Ureter (tissue), 1 donor: Measurements from ENCODE around the gene BEST1. TPM values are rescaled to one million over a fixed set of nuclear protein-coding genes. Genes with fewer than 3 reads are reported as not detected.
"Not testable (repeated sequence)": the region's sequence is repeated elsewhere in the genome, so short reads cannot be mapped to it uniquely, and the experiment has no call there.

Experiments used
- DNase-seq: peaks from one replicate; pipeline ENCODE4 v3.0.0-alpha.2; 2020; ENCODE audit warnings: low spot score
- total RNA-seq: library from RNA; stranded (reverse); gene quantifications from one replicate; pipeline ENCODE4 v1.2.4, GENCODE V29; 2023
- donor health status: DM: yes; HTN: yes; CAD: no.

The BEST1 gene
- total RNA-seq, 1 donor from 2014 or later = 9.4 TPM

DNA sequence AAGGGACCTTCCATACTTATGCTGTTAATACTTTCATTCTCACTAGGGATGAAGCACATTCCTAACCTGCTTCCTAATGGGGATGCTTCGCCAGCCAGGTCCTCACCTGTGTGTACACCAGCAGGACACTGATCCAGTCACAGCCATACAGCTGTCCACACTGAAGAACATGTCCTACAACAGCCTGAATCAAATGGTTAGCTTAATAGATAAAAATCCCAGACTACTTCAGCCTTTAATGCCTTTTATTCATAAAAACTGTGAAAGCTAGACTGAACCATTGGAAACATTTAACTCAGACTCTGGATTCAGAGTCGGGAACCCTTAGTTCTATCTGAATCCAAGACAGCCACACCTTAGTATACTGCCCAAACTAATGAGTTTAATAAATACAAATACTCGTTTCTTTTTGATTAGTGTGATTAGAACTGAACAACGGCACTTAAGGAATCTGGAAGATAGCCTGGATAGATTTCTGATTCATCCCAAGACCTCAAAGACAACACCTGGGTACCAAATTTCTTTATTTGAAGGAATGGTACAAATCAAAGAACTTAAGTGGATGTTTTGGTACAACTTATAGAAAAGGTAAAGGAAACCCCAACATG lies 14.0 kb downstream of the BEST1 start:
- no peak for DNase-seq

DNA sequence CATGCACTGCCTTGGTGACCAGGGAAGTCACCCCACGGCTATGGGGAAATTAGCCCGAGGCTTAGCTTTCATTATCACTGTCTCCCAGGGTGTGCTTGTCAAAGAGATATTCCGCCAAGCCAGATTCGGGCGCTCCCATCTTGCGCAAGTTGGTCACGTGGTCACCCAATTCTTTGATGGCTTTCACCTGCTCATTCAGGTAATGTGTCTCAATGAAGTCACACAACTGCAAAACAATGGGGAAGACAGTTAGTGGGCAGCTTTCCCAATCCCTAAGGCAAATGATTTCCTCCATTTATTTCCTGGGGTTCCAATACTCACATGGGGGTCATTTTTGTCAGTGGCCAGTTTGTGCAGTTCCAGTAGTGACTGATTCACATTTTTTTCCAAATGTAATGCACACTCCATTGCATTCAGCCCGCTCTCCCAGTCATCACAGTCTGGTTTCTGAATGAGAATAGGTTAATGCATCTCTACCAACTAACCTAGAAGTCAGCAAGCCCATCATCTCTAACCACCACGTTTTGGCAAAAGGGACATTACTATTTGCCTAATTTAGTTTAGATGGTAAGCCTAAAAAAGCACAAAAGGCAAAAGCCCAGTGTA lies 14.6 kb downstream of the BEST1 start:
- DNase-seq = not testable (repeated sequence)

DNA sequence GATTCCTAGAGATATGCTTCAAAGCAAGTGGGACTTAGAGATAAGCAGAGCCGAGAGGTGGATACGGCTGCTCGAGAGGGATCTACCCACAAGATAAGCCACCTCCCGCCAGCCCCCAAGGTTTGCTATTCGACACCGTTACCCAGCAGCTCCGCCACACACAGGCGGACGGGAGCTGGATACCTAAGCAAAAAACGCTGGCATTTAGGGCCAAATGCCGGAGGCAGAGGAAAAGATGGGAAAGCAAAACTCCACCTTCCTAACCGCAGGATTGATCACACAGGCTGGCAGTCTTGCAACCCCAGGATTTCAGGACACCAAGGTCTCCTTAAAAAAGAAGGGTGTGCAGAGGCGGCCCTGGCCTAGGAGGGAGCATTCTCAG lies 16.6 kb downstream of the BEST1 start:
- DNase-seq = peak; percentile 50

- peak; percentile 95 for DNase-seq
These were observed 17.2 kb downstream of the BEST1 start, which contains the start of gene FTH1 for GRCh38 chr11:61967116-61967923. Gene FTH1, minus strand, starts transcription at chr11:61967634. Its CDS starts 209 bp downstream, at chr11:61967425.

DNA sequence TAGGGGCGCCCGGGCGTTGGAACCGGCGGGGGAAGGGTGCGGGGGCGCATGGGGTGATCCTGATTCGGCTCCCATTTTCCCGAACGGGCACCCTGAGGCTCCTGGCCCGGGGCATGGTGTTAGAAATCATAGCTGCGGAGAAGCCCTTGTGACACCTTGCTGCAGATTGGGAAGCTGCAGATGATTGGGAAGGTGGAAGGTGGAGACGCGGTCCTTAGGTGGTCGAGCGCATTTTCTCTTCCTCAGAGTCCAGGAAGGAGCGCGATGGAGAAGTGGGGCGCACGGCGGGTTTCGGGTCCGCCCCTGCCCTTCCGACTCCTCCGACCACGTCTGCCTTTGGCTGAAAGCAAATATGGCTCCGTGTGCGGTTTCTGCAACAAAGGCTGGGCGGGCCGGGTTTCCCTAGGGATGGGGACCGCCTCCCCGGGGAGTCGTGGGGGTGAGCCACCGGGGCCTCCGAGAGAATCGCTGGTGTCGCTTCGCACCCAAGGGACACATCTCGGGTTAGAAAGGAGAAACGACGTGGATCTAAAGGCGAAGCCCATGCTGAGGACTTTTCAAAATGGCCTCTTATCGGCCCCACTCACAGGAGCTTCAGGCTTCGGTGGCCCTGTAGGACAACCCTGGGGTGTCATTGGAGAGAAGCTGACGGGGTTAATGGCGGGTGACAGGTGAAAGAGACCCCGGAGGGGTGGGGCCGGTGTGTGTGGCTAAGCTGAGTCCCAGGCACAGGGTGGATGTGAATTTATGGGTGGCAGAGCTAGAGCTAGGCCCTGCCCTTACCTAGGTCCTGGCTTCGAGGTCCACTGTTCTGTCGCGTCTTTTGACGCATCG lies 18.0 kb downstream of the BEST1 start:
- DNase-seq = no peak

- no peak for DNase-seq
These were observed 18.7 kb downstream of the BEST1 start for GRCh38 chr11:61968758-61969390.

GRCh38 chr11:61969391-61969758 lies 19.2 kb downstream of the BEST1 start:
- no peak for DNase-seq

DNA sequence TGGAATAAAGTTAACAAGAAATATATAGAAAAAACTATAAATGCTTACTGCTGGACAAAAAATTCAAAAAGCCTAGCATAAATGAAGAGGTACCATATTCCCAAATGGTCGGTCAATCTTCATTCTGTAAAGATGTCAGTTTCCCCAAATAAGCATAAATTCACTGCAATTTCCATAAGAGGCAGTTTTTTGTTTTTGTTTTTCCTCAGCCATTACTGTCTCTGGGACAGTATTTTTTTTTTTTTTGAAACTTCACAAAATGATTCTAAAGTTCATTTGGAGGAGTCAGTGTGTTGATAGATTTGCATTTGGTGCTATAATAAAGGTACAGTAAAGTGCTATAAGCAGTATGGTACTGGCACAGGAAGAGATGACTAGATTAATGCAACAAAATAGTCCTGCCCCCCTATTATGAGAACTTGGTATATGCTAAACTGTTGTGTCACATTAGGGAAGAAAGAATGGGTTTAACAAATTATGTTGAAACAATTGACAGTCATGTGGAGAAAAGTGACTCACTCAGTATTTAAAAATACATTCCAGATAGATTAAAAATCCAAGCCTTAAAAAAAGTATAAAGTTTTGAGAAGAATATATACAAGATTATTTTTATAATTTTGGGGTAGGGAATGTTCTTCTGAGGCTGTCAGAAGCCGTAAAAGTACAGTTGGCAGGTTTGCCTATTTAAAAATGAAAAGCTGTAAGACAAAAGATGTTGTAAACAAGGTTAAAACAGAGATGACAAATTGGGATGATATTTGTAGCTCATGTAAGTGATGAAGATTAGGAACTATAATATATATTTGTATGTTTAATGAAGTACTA lies 19.9 kb downstream of the BEST1 start:
- no peak for DNase-seq

DNA sequence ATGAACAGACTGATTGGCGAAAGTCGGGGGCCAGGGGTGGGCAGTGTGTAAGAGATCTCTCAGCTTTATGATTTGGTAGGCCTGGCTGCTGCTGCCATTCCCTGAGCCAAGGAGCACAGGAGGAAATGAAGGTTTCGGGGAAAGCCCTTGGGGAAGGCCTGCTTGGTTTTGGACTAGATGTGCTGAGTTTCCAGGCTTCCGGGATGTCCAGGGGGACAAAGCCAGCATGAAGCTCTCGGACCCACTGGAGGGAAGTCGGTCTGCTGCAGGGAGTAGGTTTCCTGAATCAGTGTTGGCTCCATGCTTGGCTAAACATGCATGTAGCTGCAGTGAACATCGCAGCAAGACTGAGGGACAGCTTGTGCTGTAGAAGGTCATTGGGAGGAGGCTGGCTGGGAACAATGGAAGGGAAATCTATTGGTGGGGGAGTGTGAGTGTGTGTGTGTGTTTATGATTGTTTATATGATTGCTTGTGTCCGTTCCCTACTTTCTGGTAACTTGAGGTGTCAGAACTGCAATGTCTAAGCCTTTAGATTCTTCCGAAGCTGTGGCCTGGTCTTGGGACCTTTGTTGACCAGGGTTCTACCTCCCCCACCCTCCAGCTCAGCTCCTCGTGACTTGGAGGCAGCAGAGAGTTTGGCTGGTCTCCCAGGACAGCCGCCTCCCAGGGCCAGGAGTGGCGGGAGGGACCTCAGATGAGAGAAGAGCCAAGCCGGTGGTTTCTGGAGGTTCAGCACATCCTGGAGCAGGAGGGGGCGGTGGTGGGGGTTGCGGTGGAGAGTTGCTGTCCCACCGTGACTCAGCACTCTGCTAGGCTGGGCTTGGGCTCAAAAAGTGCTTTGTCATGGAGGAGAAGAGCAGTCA lies 21.3 kb downstream of the BEST1 start:
- DNase-seq = peak; percentile 98

GRCh38 chr11:61972112-61972671 lies 22.0 kb downstream of the BEST1 start:
- DNase-seq = no peak

- DNase-seq = no peak
These were observed 22.7 kb downstream of the BEST1 start for GRCh38 chr11:61972672-61973475.

- DNase-seq = no peak
These were observed 23.5 kb downstream of the BEST1 start for GRCh38 chr11:61973476-61974162.

- DNase-seq = no peak
These were observed 24.8 kb downstream of the BEST1 start for GRCh38 chr11:61974766-61975631.

GRCh38 chr11:61975638-61976419 lies 25.7 kb downstream of the BEST1 start:
- DNase-seq = no peak

- no peak for DNase-seq
These were observed 26.3 kb downstream of the BEST1 start for GRCh38 chr11:61976420-61976800.

GRCh38 chr11:61976813-61977475 lies 26.8 kb downstream of the BEST1 start:
- DNase-seq = no peak
